Loucy (cell line): ENCODE measurements around the gene CLEC2A.
"Not testable (repeated sequence)": the region's sequence is repeated elsewhere in the genome, so short reads cannot be mapped to it uniquely, and the experiment has no call there.

Source experiments
- H2AFZ ChIP-seq: fragments of 200-600 bp; sonication (generic); 2 replicates; pipeline ENCODE4 v1.6.0; 2016; ENCODE audit warnings: antibody characterized with exemption, mild to moderate bottlenecking, low read length, moderate library complexity
- H3F3A ChIP-seq: fragments of 200-600 bp; 2 replicates; pipeline ENCODE4 v1.6.0; 2016; ENCODE audit warnings: antibody characterized with exemption, low read depth, mild to moderate bottlenecking
- H3K27me3 ChIP-seq: fragments of 200-600 bp; sonication (generic); 2 replicates; pipeline ENCODE4 v1.6.1; 2014; ENCODE audit warnings: low read length, mild to moderate bottlenecking; ENCODE audit not compliant: insufficient read depth, poor library complexity, severe bottlenecking
- H3K36me3 ChIP-seq: fragments of 200-600 bp; sonication (generic); 2 replicates; pipeline ENCODE4 v1.6.1; 2016; ENCODE audit warnings: low read length; ENCODE audit not compliant: insufficient read depth
- H3K4me1 ChIP-seq: fragments of 200-600 bp; sonication (generic); 2 replicates; pipeline ENCODE4 v1.5.1; 2014; ENCODE audit warnings: low read length, mild to moderate bottlenecking; ENCODE audit not compliant: insufficient read depth, poor library complexity, severe bottlenecking
- H3K4me2 ChIP-seq: fragments of 200-600 bp; sonication (generic); 2 replicates; pipeline ENCODE4 v1.6.0; 2014; ENCODE audit warnings: antibody characterized with exemption, low read length, low read depth, mild to moderate bottlenecking; ENCODE audit not compliant: poor library complexity, severe bottlenecking
- H3K4me3 ChIP-seq: fragments of 200-600 bp; sonication (generic); 2 replicates; pipeline ENCODE4 v1.5.1; 2014; ENCODE audit warnings: low read length, mild to moderate bottlenecking, mixed read lengths; ENCODE audit not compliant: poor library complexity, severe bottlenecking
- H3K79me2 ChIP-seq: fragments of 200-600 bp; sonication (generic); 2 replicates; pipeline ENCODE4 v1.6.1; 2014; ENCODE audit warnings: low read length; ENCODE audit not compliant: insufficient read depth
- H3K9ac ChIP-seq: fragments of 200-600 bp; sonication (generic); 2 replicates; pipeline ENCODE4 v1.6.0; 2014; ENCODE audit warnings: mild to moderate bottlenecking, low read depth, low read length, moderate library complexity; ENCODE audit not compliant: poor library complexity, severe bottlenecking
- H3K9me2 ChIP-seq: fragments of 200-600 bp; sonication (generic); replicated peaks from 2 replicates; pipeline ENCODE4 v1.6.1; 2016; ENCODE audit warnings: low read depth, low read length, mixed read lengths
- H3K9me3 ChIP-seq: fragments of 200-600 bp; sonication (generic); 2 replicates; pipeline ENCODE4 v1.6.1; 2014; ENCODE audit warnings: mild to moderate bottlenecking, antibody characterized with exemption, low read length, low read depth; ENCODE audit not compliant: insufficient read depth
- H4K20me1 ChIP-seq: fragments of 200-600 bp; sonication (generic); 2 replicates; pipeline ENCODE4 v1.6.0; 2014; ENCODE audit warnings: antibody characterized with exemption, low read length, mild to moderate bottlenecking; ENCODE audit not compliant: insufficient read depth, poor library complexity, severe bottlenecking
- EZH2phosphoT487 ChIP-seq: fragments of 200-600 bp; IDR thresholded peaks from 2 replicates; pipeline ENCODE4 v1.6.1; 2018; ENCODE audit warnings: antibody characterized with exemption, mild to moderate bottlenecking, moderate library complexity, borderline replicate concordance
- TF ChIP-seq, protein P1 (sequence below): fragments of 200-600 bp; sonication (generic); conservative IDR thresholded peaks from 2 replicates; pipeline ENCODE4 v1.5.1; 2014; ENCODE audit warnings: mild to moderate bottlenecking, antibody characterized with exemption, low read length

The CLEC2A gene

DNA sequence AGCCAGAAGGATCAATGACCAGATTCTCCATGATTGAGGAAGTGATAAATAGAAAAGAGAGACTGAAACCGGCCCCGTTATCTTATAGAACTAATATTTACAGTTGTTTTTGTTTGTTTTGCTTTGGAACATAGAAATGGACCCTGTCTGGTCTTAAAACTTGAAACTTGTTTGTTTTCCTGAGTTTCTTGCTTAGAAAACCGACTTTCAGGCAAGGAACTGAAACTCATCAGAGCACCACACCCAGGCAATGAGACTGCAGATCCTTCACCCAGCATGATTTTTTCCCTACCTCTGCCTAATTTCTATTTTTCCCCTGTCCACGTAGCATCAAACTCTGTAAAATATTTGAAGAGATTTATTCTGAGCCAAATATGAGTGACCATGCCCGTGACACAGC is 28.4 kb upstream of the CLEC2A start:
- peak overlapping the region; percentile 35 for H3K4me3 ChIP-seq
- peaks cover 49% of the 10 kb centered on the region for H3K4me1 ChIP-seq
- H3K36me3 ChIP-seq, result no peaks in the 10 kb centered on the region
- no peak overlapping the region for H2AFZ ChIP-seq
- no peak for TF ChIP-seq EZH2phosphoT487
- TF ChIP-seq, protein P1, sequence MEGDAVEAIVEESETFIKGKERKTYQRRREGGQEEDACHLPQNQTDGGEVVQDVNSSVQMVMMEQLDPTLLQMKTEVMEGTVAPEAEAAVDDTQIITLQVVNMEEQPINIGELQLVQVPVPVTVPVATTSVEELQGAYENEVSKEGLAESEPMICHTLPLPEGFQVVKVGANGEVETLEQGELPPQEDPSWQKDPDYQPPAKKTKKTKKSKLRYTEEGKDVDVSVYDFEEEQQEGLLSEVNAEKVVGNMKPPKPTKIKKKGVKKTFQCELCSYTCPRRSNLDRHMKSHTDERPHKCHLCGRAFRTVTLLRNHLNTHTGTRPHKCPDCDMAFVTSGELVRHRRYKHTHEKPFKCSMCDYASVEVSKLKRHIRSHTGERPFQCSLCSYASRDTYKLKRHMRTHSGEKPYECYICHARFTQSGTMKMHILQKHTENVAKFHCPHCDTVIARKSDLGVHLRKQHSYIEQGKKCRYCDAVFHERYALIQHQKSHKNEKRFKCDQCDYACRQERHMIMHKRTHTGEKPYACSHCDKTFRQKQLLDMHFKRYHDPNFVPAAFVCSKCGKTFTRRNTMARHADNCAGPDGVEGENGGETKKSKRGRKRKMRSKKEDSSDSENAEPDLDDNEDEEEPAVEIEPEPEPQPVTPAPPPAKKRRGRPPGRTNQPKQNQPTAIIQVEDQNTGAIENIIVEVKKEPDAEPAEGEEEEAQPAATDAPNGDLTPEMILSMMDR, result no peak
- no peaks in the 10 kb centered on the region for H3K9me2 ChIP-seq
- H3K9me3 ChIP-seq, result no peaks in the 10 kb centered on the region
- no peak overlapping the region for H3K9ac ChIP-seq
- H3K27me3 ChIP-seq, result no peaks in the 10 kb centered on the region
- H3K4me2 ChIP-seq, result peak overlapping the region; percentile 59
- no peaks in the 10 kb centered on the region for H4K20me1 ChIP-seq
- H3K79me2 ChIP-seq, result no peaks in the 10 kb centered on the region
- H3F3A ChIP-seq, result 0 out of 2 replicates have a peak, but pooled peaks cover 5% of the 10 kb centered on the region

DNA sequence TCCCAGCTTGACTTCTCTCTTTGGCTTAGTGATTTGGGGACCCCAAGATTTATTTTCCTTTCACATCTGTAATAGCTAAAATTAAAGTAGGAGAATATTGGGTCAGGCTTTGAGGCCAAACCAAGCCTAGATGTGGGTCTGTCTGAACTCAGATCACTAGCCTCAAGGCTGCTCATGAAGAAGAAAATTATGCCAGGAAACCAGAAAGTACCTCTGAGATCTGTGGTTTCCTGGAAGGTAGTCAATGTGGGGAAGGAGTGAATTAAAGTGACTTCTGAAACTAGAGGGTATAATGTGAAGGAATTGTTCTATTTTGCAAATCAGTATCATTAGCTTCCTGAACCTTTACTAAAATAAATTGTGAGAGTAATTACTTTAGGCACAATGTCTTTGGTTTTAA is 25.7 kb upstream of the CLEC2A start:
- peaks cover 51% of the 10 kb centered on the region for H3K4me1 ChIP-seq
- no peaks in the 10 kb centered on the region for H3K79me2 ChIP-seq
- peak overlapping the region; percentile 67 for H3K4me3 ChIP-seq
- no peaks in the 10 kb centered on the region for H3K27me3 ChIP-seq
- H3K9ac ChIP-seq, result no peak overlapping the region
- 0 out of 2 replicates have a peak, but pooled peaks cover 5% of the 10 kb centered on the region for H3F3A ChIP-seq
- no peak overlapping the region for H2AFZ ChIP-seq
- H3K9me3 ChIP-seq, result no peaks in the 10 kb centered on the region
- H3K4me2 ChIP-seq, result peak overlapping the region; percentile 78
- no peaks in the 10 kb centered on the region for H4K20me1 ChIP-seq
- no peaks in the 10 kb centered on the region for H3K9me2 ChIP-seq
- H3K36me3 ChIP-seq, result no peaks in the 10 kb centered on the region
- TF ChIP-seq, protein P1, result no peak
- TF ChIP-seq EZH2phosphoT487, result no peak

DNA sequence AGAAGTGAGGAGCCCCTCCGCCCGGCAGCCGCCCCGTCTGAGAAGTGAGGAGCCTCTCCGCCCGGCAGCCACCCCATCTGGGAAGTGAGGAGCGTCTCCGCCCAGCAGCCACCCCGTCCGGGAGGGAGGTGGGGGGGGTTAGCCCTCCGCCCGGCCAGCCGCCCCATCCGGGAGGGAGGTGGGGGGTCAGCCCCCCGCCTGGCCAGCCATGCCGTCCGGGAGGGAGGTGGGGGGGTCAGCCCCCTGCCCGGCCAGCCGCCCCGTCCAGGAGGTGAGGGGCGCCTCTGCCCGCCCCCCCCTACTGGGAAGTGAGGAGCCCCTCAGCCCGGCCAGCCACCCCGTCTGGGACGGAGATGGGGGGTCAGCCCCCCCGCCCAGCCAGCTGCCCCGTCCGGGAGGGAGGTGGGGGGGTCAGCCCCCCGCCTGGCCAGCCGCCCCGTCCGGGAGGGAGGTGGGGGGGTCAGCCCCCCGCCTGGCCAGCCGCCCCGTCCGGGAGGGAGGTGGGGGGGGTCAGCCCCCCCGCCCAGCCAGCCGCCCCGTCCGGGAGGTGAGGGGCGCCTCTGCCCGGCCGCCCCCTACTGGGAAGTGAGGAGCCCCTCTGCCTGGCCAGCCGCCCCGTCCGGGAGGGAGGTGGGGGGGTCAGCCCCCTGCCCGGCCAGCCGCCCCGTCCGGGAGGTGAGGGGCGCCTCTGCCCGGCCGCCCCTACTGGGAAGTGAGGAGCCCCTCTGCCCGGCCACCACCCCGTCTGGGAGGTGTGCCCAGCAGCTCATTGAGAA is 21.0 kb upstream of the CLEC2A start:
- not testable (repeated sequence) for H3K9ac ChIP-seq, H3K4me2 ChIP-seq

More for the DNA sequence above, 21.0 kb upstream of the CLEC2A start:
- not testable (repeated sequence) for H2AFZ ChIP-seq, H3K27me3 ChIP-seq, H4K20me1 ChIP-seq, H3K9me2 ChIP-seq, H3K9me3 ChIP-seq, H3K79me2 ChIP-seq, H3K36me3 ChIP-seq, H3F3A ChIP-seq, H3K4me3 ChIP-seq
- peaks cover 44% of the 10 kb centered on the region for H3K4me1 ChIP-seq
